CD14-positive monocyte (primary cell): ENCODE results near the gene ASPN. TPM values are rescaled to one million over a fixed set of nuclear protein-coding genes. Genes with fewer than 3 reads are reported as not detected.

Experiments
- DNase-seq, 3 donors: peaks; one replicate each; pipeline ENCODE4 v3.0.0-alpha.2; 2011 to 2022
- H2AFZ ChIP-seq: 2 replicates; pipeline ENCODE4 v1.6.0; 2012; ENCODE audit warnings: mild to moderate bottlenecking, low read depth, low read length, inconsistent platforms; ENCODE audit not compliant: insufficient read depth, poor library complexity, severe bottlenecking
- H3K27ac ChIP-seq, 2 donors: 1 replicate in 1 of 2; 2 replicates in 1 of 2; pipeline ENCODE4 v1.5.1; 2012 to 2013; ENCODE audit warnings: low read length in 2 of 2, control low read depth in 1 of 2, inconsistent platforms in 1 of 2, low read depth in 1 of 2, mild to moderate bottlenecking in 1 of 2
- H3K27me3 ChIP-seq, 2 donors: one replicate each; pipeline versions ENCODE4 v1.6.0 to v1.6.1; 2011 to 2013; ENCODE audit warnings: low read length in 2 of 2; ENCODE audit not compliant: control insufficient read depth in 2 of 2, insufficient read depth in 2 of 2
- H3K36me3 ChIP-seq, 2 donors: replicated peaks in 1 of 2; 1 replicate in 1 of 2; 2 replicates in 1 of 2; pipeline versions ENCODE4 v1.5.1 to v1.6.1; 2012 to 2013; ENCODE audit warnings: low read length in 2 of 2, control low read depth in 1 of 2, inconsistent platforms in 1 of 2, mild to moderate bottlenecking in 1 of 2; ENCODE audit not compliant: insufficient read depth in 2 of 2, control insufficient read depth in 1 of 2
- H3K4me1 ChIP-seq, 2 donors: 1 replicate in 1 of 2; 2 replicates in 1 of 2; pipeline versions ENCODE4 v1.5.1 to v1.6.1; 2012 to 2013; ENCODE audit warnings: low read length in 2 of 2, control low read depth in 1 of 2, inconsistent platforms in 1 of 2, mild to moderate bottlenecking in 1 of 2, moderate library complexity in 1 of 2; ENCODE audit not compliant: insufficient read depth in 2 of 2, control insufficient read depth in 1 of 2
- H3K4me2 ChIP-seq: replicated peaks from 2 replicates; pipeline ENCODE3; 2012; ENCODE audit warnings: low read length, moderate library complexity, mild to moderate bottlenecking; ENCODE audit not compliant: poor library complexity, severe bottlenecking; ENCODE audit errors: extremely low read depth
- H3K4me3 ChIP-seq, 3 experiments: fragments of 200-600 bp in 1 of 3; sonication (generic) in 1 of 3; replicated peaks in 1 of 3; 1 replicate in 2 of 3; 2 replicates in 1 of 3; pipeline ENCODE4 v1.5.1; 2011 to 2013; ENCODE audit warnings: low read length in 3 of 3, mild to moderate bottlenecking in 3 of 3, control low read depth in 2 of 3, low read depth in 2 of 3, inconsistent platforms in 1 of 3, moderate library complexity in 1 of 3
- H3K79me2 ChIP-seq: 2 replicates; pipeline ENCODE4 v1.6.0; 2012; ENCODE audit warnings: mild to moderate bottlenecking, control low read depth, inconsistent platforms, low read length, moderate library complexity; ENCODE audit not compliant: insufficient read depth
- H3K9ac ChIP-seq: 2 replicates; pipeline ENCODE4 v1.6.0; 2017; ENCODE audit warnings: low read length, mild to moderate bottlenecking; ENCODE audit not compliant: insufficient read depth, poor library complexity, severe bottlenecking
- H3K9me3 ChIP-seq, 2 donors: replicated peaks in 1 of 2; 1 replicate in 1 of 2; 2 replicates in 1 of 2; pipeline versions ENCODE4 v1.5.1 to v1.6.1; 2012 to 2013; ENCODE audit warnings: low read length in 2 of 2, control low read depth in 1 of 2; ENCODE audit not compliant: control insufficient read depth in 1 of 2, insufficient read depth in 1 of 2
- H4K20me1 ChIP-seq: 2 replicates; pipeline ENCODE4 v1.6.0; 2012; ENCODE audit warnings: mild to moderate bottlenecking, low read length, control low read depth, moderate library complexity; ENCODE audit not compliant: insufficient read depth
- H3K27ac Mint-ChIP-seq, 7 donors: one replicate each; pipeline ENCODE4 v1.8.0; 2020; ENCODE audit warnings: mild to moderate bottlenecking in 7 of 7, mixed read lengths in 7 of 7, moderate library complexity in 6 of 7, inconsistent platforms in 2 of 7
- H3K27me3 Mint-ChIP-seq, 3 donors: one replicate each; pipeline ENCODE4 v1.8.0; 2021 to 2022; ENCODE audit warnings: low read depth in 3 of 3, mild to moderate bottlenecking in 3 of 3, mixed read lengths in 3 of 3, moderate library complexity in 3 of 3, inconsistent platforms in 1 of 3
- H3K36me3 Mint-ChIP-seq, 2 donors: one replicate each; pipeline ENCODE4 v1.8.0; 2020; ENCODE audit warnings: mixed read lengths in 2 of 2, inconsistent platforms in 1 of 2, mild to moderate bottlenecking in 1 of 2
- H3K4me1 Mint-ChIP-seq: one replicate; pipeline ENCODE4 v1.8.0; 2020; ENCODE audit warnings: mild to moderate bottlenecking, mixed read lengths
- H3K4me3 Mint-ChIP-seq, 2 donors: one replicate each; pipeline ENCODE4 v1.8.0; 2020; ENCODE audit warnings: mild to moderate bottlenecking in 2 of 2, mixed read lengths in 2 of 2, moderate library complexity in 1 of 2
- H3K9me3 Mint-ChIP-seq, 7 donors: one replicate each; pipeline ENCODE4 v1.8.0; 2020 to 2022; ENCODE audit warnings: mixed read lengths in 7 of 7, mild to moderate bottlenecking in 6 of 7, moderate library complexity in 6 of 7, inconsistent platforms in 2 of 7
- WGBS: methylation state at CpG from one replicate; pipeline ENCODE4 v1.1.5; 2013; ENCODE audit warnings: missing lambda C conversion rate; ENCODE audit not compliant: insufficient coverage; 5-methylcytosine and 5-hydroxymethylcytosine counted together
- intact Hi-C, 2 donors: fragments of 100-400 bp; cut with micrococcal nuclease; formaldehyde crosslinking; loops; one replicate each; pipeline versions ENCODE4 v1.15.0 to v1.15.1; 2023
- polyA plus RNA-seq, 3 donors: library from polyadenylated mRNA; depleted of rRNA in 1 of 3; unstranded in 2 of 3; stranded (reverse) in 1 of 3; fragments of 300-500 nt in 2 of 3; fragments of >200 nt in 1 of 3; fragmentation: Illumina TruSeq in 2 of 3; gene quantifications; 1 replicate in 2 of 3; 2 replicates in 1 of 3; pipeline ENCODE4 v1.2.3, GENCODE V29; 2012 to 2021
- TF ChIP-seq, protein P1 (sequence below): fragments of 200-600 bp; IDR thresholded peaks from one replicate; pipeline ENCODE4 v1.8.0; 2022; ENCODE audit warnings: antibody characterized with exemption, mild to moderate bottlenecking

Gene ASPN
- polyA plus RNA-seq, 3 donors: not detected

DNA sequence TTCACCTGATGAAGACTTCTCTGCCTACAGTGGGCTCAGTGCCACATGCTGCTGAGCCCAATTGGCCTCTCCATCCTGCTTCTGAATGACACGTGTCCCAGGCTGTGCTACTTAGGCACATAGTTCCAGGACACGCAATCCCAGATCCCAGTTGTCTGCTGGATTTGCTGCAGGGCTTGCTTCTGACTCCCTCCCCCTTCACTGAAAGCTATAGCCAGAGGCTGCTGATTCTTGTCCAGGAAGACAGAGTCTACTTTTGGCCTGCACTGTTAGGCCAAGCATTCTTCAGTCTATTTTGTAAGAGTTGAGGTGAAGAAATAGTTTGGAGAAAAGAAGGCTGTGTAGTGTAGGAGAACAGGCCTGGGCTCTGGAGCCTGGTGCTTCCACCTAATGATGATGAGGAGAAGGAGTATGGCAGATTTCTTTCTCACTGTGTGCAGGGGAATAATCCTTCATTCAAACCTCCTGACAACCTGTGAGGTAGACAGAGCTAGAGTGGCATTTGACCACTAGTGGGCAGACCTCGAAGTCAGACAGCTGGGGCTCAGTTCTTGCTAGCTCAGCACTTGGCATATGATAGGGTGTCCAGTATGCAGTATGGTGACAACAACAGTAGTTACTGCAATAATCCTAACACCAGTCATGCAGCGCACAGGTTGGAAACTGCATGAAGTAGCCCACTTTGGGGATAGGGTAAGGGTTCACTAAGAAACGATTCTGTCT, 19.5 kb upstream of the ASPN start:
- Histone ChIP-seq H3K9me3 (no peaks in the 10 kb centered on the region), H3K9ac (no peak overlapping the region), H3K4me1 (no peaks in the 10 kb centered on the region), H3K36me3 (no peaks in the 10 kb centered on the region), H3K4me2 (no peak overlapping the region), H3K79me2 (no peaks in the 10 kb centered on the region), H3K4me3 (no peak overlapping the region), H2AFZ (no peak overlapping the region), H4K20me1 (no peaks in the 10 kb centered on the region), H3K27ac (no peak overlapping the region), H3K27me3 (no peaks in the 10 kb centered on the region)
- Mint-ChIP-seq H3K9me3 (no peaks in the 10 kb centered on the region), H3K4me1 (peaks cover 4% of the 10 kb centered on the region), H3K4me3 (no peak overlapping the region), H3K27ac (no peak overlapping the region), H3K36me3 (no peaks in the 10 kb centered on the region), H3K27me3 (peaks cover 0 to 2% (median 0%) of the 10 kb centered on the region in 3 donors)
- 91% methylated on average over 2 of the region's 5 CpGs for WGBS
- peak in 2 of 3 donors; percentile 4 to 11 for DNase-seq
- TF ChIP-seq, protein P1, sequence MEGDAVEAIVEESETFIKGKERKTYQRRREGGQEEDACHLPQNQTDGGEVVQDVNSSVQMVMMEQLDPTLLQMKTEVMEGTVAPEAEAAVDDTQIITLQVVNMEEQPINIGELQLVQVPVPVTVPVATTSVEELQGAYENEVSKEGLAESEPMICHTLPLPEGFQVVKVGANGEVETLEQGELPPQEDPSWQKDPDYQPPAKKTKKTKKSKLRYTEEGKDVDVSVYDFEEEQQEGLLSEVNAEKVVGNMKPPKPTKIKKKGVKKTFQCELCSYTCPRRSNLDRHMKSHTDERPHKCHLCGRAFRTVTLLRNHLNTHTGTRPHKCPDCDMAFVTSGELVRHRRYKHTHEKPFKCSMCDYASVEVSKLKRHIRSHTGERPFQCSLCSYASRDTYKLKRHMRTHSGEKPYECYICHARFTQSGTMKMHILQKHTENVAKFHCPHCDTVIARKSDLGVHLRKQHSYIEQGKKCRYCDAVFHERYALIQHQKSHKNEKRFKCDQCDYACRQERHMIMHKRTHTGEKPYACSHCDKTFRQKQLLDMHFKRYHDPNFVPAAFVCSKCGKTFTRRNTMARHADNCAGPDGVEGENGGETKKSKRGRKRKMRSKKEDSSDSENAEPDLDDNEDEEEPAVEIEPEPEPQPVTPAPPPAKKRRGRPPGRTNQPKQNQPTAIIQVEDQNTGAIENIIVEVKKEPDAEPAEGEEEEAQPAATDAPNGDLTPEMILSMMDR: no peak
- intact Hi-C loops: no loop called here

DNA sequence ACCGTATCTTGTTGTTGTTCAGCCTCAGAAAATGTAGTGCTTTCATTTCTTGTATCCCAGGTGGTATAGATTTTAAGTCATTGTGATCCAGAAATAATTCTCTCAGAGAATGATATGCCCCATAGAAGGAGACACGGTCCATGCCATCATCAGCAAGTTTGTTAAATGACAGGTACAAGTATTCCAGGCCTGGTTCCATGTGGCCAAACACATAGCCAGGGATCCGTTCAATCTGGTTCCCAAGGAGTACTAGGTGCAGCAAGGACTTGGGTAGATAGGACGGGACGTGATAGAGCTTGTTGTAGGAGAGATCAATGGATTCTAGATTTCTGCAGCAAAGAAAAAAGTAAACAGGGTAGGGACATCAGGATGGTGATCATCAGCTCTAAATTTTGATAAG, 18.4 kb upstream of the ASPN start:
- H3K79me2 ChIP-seq: no peaks in the 10 kb centered on the region
- Mint-ChIP-seq H3K4me3 (no peak overlapping the region), H3K27ac (no peak overlapping the region), H3K9me3 (no peaks in the 10 kb centered on the region), H3K4me1 (peaks cover 4% of the 10 kb centered on the region), H3K36me3 (peaks cover 0 to 3% of the 10 kb centered on the region in 2 donors), H3K27me3 (peaks cover 0 to under 1% (median 0%) of the 10 kb centered on the region in 3 donors)
- no peak overlapping the region for H3K4me2 ChIP-seq
- no peaks in the 10 kb centered on the region for H3K9me3 ChIP-seq
- no peak for DNase-seq
- H3K27ac ChIP-seq: no peak overlapping the region
- no peaks in the 10 kb centered on the region for H3K36me3 ChIP-seq
- TF ChIP-seq, protein P1: no peak
- no peak overlapping the region for H2AFZ ChIP-seq
- H3K4me1 ChIP-seq: no peaks in the 10 kb centered on the region
- no peaks in the 10 kb centered on the region for H3K27me3 ChIP-seq
- WGBS: 92% methylated on average over 4 of the region's 5 CpGs
- intact Hi-C loops: no loop called here
- no peak overlapping the region for H3K4me3 ChIP-seq
- no peak overlapping the region for H3K9ac ChIP-seq
- no peaks in the 10 kb centered on the region for H4K20me1 ChIP-seq
